K562 (cell line): ENCODE measurements around the gene PGF. TPM values are rescaled to one million over a fixed set of nuclear protein-coding genes. Genes with fewer than 3 reads are reported as not detected.

Source experiments
- ATAC-seq: fragments of 200-7000 bp; cut with Tn5 transposase; 3 replicates; pipeline ENCODE4 v1.9.1; 2020; ENCODE audit warnings: moderate library complexity
- BruUV-seq: library from RNA; stranded (reverse); fragments of 400-500 nt; replicated peaks from 2 replicates; lab custom pipeline; 2021; lab: Mats Ljungman, UMichigan
- CTCF ChIA-PET: fragments of 300-600 bp; formaldehyde crosslinking; extraction: SDS; loops from one replicate; lab custom pipeline; 2021; ENCODE audit warnings: low intra/inter-chr PET ratio; lab: Yijun Ruan, JAX
- POLR2A ChIA-PET: fragments of 300-600, 350-650 bp; sonication (Branson Sonifier 250); formaldehyde crosslinking; extraction: SDS; loops from one replicate; lab custom pipeline; 2021; ENCODE audit warnings: antibody characterized with exemption, inconsistent platforms; lab: Yijun Ruan, JAX
- DNase-seq, 4 experiments: peaks; one replicate each; pipeline versions ENCODE4 v3.0.0 to v3.0.0-alpha.2; 2011 to 2018; ENCODE audit warnings: low spot score in 3 of 4, mixed read lengths in 3 of 4; ENCODE audit errors: extremely low read depth in 1 of 4
- FAIRE-seq: peaks from 2 replicates; lab custom pipeline; 2011; peaks lifted over from hg19 to GRCh38; lab: Jason Lieb, UNC
- H2AFZ ChIP-seq: 2 replicates; pipeline ENCODE4 v1.6.0; 2011; ENCODE audit warnings: low read depth, low read length, control low read depth, inconsistent platforms
- H3K27ac ChIP-seq: fragments of 200-600 bp; 3 replicates; pipeline ENCODE4 v1.8.0; 2011; ENCODE audit warnings: low read depth, mild to moderate bottlenecking, control low read depth, inconsistent platforms, low read length, moderate library complexity, mixed read lengths; ENCODE audit errors: extremely low read depth
- H3K27me3 ChIP-seq, 2 experiments: fragments of 300-600 bp in 1 of 2; 2 replicates in 1 of 2; 3 replicates in 1 of 2; pipeline versions ENCODE4 v1.6.0 to v1.8.0; 2011; ENCODE audit warnings: inconsistent platforms in 2 of 2, low read length in 2 of 2, mild to moderate bottlenecking in 1 of 2, mixed read lengths in 1 of 2, moderate library complexity in 1 of 2; ENCODE audit not compliant: control insufficient read depth in 2 of 2, insufficient read depth in 2 of 2
- H3K36me3 ChIP-seq: fragments of 300-600 bp; 3 replicates; pipeline ENCODE4 v1.8.0; 2011; ENCODE audit warnings: mild to moderate bottlenecking, low read length, inconsistent platforms; ENCODE audit not compliant: control insufficient read depth, insufficient read depth
- H3K4me1 ChIP-seq, 2 experiments: fragments of 200-600 bp in 1 of 2; replicated peaks in 1 of 2; 2 replicates in 1 of 2; 3 replicates in 1 of 2; pipeline versions ENCODE4 v1.5.1 to v1.8.0; 2011; ENCODE audit warnings: inconsistent platforms in 2 of 2, low read length in 2 of 2, mild to moderate bottlenecking in 1 of 2, mixed read lengths in 1 of 2, moderate library complexity in 1 of 2; ENCODE audit not compliant: control insufficient read depth in 2 of 2, insufficient read depth in 2 of 2
- H3K4me2 ChIP-seq: 2 replicates; pipeline ENCODE4 v1.6.1; 2011; ENCODE audit warnings: low read length, control low read depth, inconsistent platforms, mixed read lengths; ENCODE audit not compliant: insufficient read depth
- H3K4me3 ChIP-seq: fragments of 200-600 bp; sonication (generic), shearing (Covaris generic); 2 replicates; pipeline ENCODE4 v1.5.1; 2016; ENCODE audit warnings: control low read depth, inconsistent platforms
- H3K79me2 ChIP-seq: fragments of 200-600 bp; 3 replicates; pipeline ENCODE4 v1.8.0; 2011; ENCODE audit warnings: low read length, inconsistent platforms; ENCODE audit not compliant: control insufficient read depth, insufficient read depth
- H3K9ac ChIP-seq, 2 experiments: 2 replicates each; pipeline versions ENCODE4 v1.6.0 to v1.6.1; 2011; ENCODE audit warnings: low read depth in 2 of 2, low read length in 2 of 2, control low read depth in 1 of 2, inconsistent platforms in 1 of 2, mild to moderate bottlenecking in 1 of 2, mixed read lengths in 1 of 2; ENCODE audit not compliant: insufficient read depth in 1 of 2
- H3K9me1 ChIP-seq: one replicate; pipeline ENCODE4 v1.6.0; 2011; ENCODE audit warnings: inconsistent platforms, mild to moderate bottlenecking, low read length, moderate library complexity; ENCODE audit not compliant: control insufficient read depth, insufficient read depth
- H3K9me3 ChIP-seq: replicated peaks from 2 replicates; pipeline ENCODE4 v1.5.1; 2011; ENCODE audit warnings: low read depth, low read length, inconsistent platforms; ENCODE audit not compliant: control insufficient read depth, insufficient read depth
- H4K20me1 ChIP-seq: replicated peaks from 2 replicates; pipeline ENCODE4 v1.6.1; 2011; ENCODE audit warnings: low read length, inconsistent platforms, mixed read lengths; ENCODE audit not compliant: control insufficient read depth, insufficient read depth
- BHLHE40 ChIP-seq: IDR thresholded peaks from 2 replicates; pipeline ENCODE4 v1.6.1; 2011; ENCODE audit warnings: low read length, improper control_type of control experiment
- HNRNPK ChIP-seq: fragments of 200-400 bp; formaldehyde crosslinking; IDR thresholded peaks from one replicate; pipeline ENCODE4 v1.6.1; 2018; ENCODE audit warnings: mild to moderate bottlenecking, low read depth, low read length; ENCODE audit not compliant: poor library complexity, severe bottlenecking
- KLF10 ChIP-seq: fragments of 250-450 bp; sonication (Bioruptor Pico); IDR thresholded peaks from 2 replicates; pipeline ENCODE4 v1.6.1; 2021; ENCODE audit warnings: matching md5 sums
- SMAD3 ChIP-seq: fragments of 450-650 bp; formaldehyde crosslinking; conservative IDR thresholded peaks from 2 replicates; pipeline ENCODE4 v1.4.0; 2020; ENCODE audit warnings: mild to moderate bottlenecking
- WGBS: fragments of 100-300 bp; shearing (Covaris generic); methylation state at CpG from one replicate; pipeline ENCODE4 v1.1.6; 2016; ENCODE audit warnings: low coverage, mixed read lengths; ENCODE audit not compliant: insufficient coverage; ENCODE audit errors: missing lambda C conversion rate; 5-methylcytosine and 5-hydroxymethylcytosine counted together
- in situ Hi-C: fragments of 300-500 bp; cut with MboI; formaldehyde crosslinking; loops from 4 replicates; pipeline ENCODE4 v1.15.0; 2018; ENCODE audit warnings: inconsistent platforms, mixed read lengths
- intact Hi-C: fragments of 100-400 bp; cut with micrococcal nuclease; formaldehyde crosslinking; loops from 2 replicates; pipeline ENCODE4 v1.14.2; 2022
- polyA plus RNA-seq, 8 experiments: library from polyadenylated mRNA; depleted of rRNA in 4 of 8; stranded (reverse) in 5 of 8; unstranded in 3 of 8; fragments of >200 nt; fragmentation: Nextera tagmentation in 2 of 8; fragmentation: Illumina TruSeq in 1 of 8; extraction: Ambion mirVana in 2 of 8; extraction: Trizol in 1 of 8; gene quantifications; 2 replicates each; pipeline versions ENCODE4 v1.2.1 to v1.2.3, GENCODE V29; 2011 to 2014; ENCODE audit warnings: inconsistent platforms in 1 of 8, missing spikeins in 1 of 8
- total RNA-seq, 7 experiments: library from RNA; depleted of rRNA in 6 of 7; stranded (reverse); fragments of >200 nt in 6 of 7; fragmentation: Illumina TruSeq in 2 of 7; extraction: Trizol in 2 of 7; gene quantifications; 2 replicates each; pipeline versions ENCODE4 v1.2.1 to v1.2.3, GENCODE V29; 2011 to 2021; ENCODE audit warnings: low replicate concordance in 1 of 7
- TF ChIP-seq, protein P1 (sequence below), 2 experiments: fragments of 450-650 bp in 1 of 2; sonication (generic) in 1 of 2; formaldehyde crosslinking; conservative IDR thresholded peaks; 2 replicates each; pipeline versions ENCODE4 v1.4.0 to v1.8.1; 2020 to 2022; ENCODE audit warnings: mild to moderate bottlenecking in 1 of 2, missing genetic modification reagents in 1 of 2
- TF ChIP-seq, protein P2 (sequence below), 2 experiments: fragments of 450-650 bp; formaldehyde crosslinking in 1 of 2; IDR thresholded peaks; 2 replicates each; pipeline versions ENCODE4 v1.4.0 to v1.6.1; 2014 to 2020; ENCODE audit warnings: mild to moderate bottlenecking in 2 of 2, borderline replicate concordance in 1 of 2, low read depth in 1 of 2
- TF ChIP-seq, protein P3 (sequence below): sonication (generic); formaldehyde crosslinking; IDR thresholded peaks from 2 replicates; pipeline ENCODE4 v1.9.0; 2022; ENCODE audit warnings: mild to moderate bottlenecking, missing genetic modification reagents
- TF ChIP-seq, protein P4 (sequence below): fragments of 250-450 bp; sonication (Bioruptor Pico); IDR thresholded peaks from 2 replicates; pipeline ENCODE4 v1.4.0; 2020; ENCODE audit warnings: mild to moderate bottlenecking

Gene PGF
- total and polyA plus RNA-seq, 9 of the 15 experiments (the other 6 are each of a cell fraction or from before 2014, with no cell fraction given), result 0.04 to 0.44 (median 0.18) TPM

DNA sequence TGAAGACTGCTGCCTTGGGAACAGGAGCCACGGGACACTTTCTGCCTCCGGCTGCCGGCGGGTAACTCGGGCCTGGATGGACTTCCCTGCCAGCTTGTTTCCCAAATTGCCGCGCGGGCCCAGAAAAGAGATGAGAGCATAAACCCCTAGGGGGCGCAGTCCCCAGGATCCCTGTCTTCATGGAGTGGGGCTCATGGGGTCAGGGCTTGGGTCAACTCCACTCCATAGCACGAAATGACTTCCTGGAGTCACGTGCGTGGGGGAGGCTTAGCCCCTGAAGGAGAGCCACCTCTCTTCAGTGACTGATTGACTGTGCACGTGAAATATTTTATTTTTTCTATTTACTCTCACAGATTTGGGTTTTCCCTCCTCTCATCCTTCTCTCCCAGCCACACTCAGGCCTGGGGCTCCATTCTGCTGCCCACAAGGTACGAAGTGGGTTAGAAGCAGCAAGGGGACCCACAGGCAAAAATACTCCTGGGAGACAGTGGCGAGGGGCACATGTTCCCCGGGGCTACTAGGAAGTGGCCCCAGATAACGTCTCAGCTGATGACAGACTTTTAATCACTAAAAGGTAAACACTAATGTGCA lies 10.0 kb downstream of the PGF start:
- BruUV-seq, result no TSS peak
- Histone ChIP-seq H3K27me3 (no peaks in the 10 kb centered on the region), H3K4me2 (peak overlapping the region; percentile 40; the same call in 1 of the 2 replicates), H3K79me2 (no peaks in the 10 kb centered on the region), H3K9me3 (no peaks in the 10 kb centered on the region), H3K9me1 (peaks cover 2% of the 10 kb centered on the region), H3K27ac (peak overlapping the region; percentile 21; the same call in 2 of the 3 replicates), H3K4me3 (no peak overlapping the region), H3K4me1 (peaks cover 16 to 47% of the 10 kb centered on the region in 2 experiments; a peak in 4 of 5 replicates), H4K20me1 (no peaks in the 10 kb centered on the region), H3K9ac (0 out of 4 replicates have a peak overlapping the region, but pooled peaks of 1 of the 2 experiments have one; percentile 4), H3K36me3 (no peaks in the 10 kb centered on the region), H2AFZ (peak overlapping the region; percentile 72)
- DNase-seq, result peak; percentile 66 to 83 (median 72)
- in situ Hi-C loops, result no loop called here
- intact Hi-C loops, result loop anchor here (1.0 to 10.0 kb wide), 3 partner anchors 57 to 359 kb away; partner anchors contain the start of gene EIF2B2
- ChIA-PET POLR2A (interaction anchor here (0.6 kb wide), 1 partner anchor 34 kb away, joined by 3 read pairs; no protein-coding TSS in a partner anchor), CTCF (interaction anchor here (3.7 kb wide), 1 partner anchor 143 kb away, joined by 21 read pairs; no protein-coding TSS in a partner anchor)
- WGBS, result 16% methylated on average over 15 of the region's 17 CpGs
- ATAC-seq, result peak; percentile 70
- FAIRE-seq, result peak; percentile 71
- TF ChIP-seq, protein P1, sequence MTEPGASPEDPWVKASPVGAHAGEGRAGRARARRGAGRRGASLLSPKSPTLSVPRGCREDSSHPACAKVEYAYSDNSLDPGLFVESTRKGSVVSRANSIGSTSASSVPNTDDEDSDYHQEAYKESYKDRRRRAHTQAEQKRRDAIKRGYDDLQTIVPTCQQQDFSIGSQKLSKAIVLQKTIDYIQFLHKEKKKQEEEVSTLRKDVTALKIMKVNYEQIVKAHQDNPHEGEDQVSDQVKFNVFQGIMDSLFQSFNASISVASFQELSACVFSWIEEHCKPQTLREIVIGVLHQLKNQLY (CRISPR knock-in tag; conservative IDR thresholded peaks at IDR 0.05), result no peak
- TF ChIP-seq, protein P2, sequence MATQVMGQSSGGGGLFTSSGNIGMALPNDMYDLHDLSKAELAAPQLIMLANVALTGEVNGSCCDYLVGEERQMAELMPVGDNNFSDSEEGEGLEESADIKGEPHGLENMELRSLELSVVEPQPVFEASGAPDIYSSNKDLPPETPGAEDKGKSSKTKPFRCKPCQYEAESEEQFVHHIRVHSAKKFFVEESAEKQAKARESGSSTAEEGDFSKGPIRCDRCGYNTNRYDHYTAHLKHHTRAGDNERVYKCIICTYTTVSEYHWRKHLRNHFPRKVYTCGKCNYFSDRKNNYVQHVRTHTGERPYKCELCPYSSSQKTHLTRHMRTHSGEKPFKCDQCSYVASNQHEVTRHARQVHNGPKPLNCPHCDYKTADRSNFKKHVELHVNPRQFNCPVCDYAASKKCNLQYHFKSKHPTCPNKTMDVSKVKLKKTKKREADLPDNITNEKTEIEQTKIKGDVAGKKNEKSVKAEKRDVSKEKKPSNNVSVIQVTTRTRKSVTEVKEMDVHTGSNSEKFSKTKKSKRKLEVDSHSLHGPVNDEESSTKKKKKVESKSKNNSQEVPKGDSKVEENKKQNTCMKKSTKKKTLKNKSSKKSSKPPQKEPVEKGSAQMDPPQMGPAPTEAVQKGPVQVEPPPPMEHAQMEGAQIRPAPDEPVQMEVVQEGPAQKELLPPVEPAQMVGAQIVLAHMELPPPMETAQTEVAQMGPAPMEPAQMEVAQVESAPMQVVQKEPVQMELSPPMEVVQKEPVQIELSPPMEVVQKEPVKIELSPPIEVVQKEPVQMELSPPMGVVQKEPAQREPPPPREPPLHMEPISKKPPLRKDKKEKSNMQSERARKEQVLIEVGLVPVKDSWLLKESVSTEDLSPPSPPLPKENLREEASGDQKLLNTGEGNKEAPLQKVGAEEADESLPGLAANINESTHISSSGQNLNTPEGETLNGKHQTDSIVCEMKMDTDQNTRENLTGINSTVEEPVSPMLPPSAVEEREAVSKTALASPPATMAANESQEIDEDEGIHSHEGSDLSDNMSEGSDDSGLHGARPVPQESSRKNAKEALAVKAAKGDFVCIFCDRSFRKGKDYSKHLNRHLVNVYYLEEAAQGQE (IDR thresholded peaks at IDR 0.05; ENCODE audit: borderline replicate concordance), result peak; percentile 19; the same call in 1 of the 2 replicates
- TF ChIP-seq, protein P2 (CRISPR knock-in tag; IDR thresholded peaks at IDR 0.05; ENCODE audit: low read depth), result no peak
- TF ChIP-seq BHLHE40, result peak; percentile 87
- TF ChIP-seq HNRNPK, result no peak
- TF ChIP-seq, protein P3, sequence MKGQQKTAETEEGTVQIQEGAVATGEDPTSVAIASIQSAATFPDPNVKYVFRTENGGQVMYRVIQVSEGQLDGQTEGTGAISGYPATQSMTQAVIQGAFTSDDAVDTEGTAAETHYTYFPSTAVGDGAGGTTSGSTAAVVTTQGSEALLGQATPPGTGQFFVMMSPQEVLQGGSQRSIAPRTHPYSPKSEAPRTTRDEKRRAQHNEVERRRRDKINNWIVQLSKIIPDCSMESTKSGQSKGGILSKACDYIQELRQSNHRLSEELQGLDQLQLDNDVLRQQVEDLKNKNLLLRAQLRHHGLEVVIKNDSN (CRISPR knock-in tag), result peak; percentile 57; the same call in 1 of the 2 replicates
- no peak for TF ChIP-seq KLF10 (CRISPR knock-in tag)
- TF ChIP-seq, protein P4, sequence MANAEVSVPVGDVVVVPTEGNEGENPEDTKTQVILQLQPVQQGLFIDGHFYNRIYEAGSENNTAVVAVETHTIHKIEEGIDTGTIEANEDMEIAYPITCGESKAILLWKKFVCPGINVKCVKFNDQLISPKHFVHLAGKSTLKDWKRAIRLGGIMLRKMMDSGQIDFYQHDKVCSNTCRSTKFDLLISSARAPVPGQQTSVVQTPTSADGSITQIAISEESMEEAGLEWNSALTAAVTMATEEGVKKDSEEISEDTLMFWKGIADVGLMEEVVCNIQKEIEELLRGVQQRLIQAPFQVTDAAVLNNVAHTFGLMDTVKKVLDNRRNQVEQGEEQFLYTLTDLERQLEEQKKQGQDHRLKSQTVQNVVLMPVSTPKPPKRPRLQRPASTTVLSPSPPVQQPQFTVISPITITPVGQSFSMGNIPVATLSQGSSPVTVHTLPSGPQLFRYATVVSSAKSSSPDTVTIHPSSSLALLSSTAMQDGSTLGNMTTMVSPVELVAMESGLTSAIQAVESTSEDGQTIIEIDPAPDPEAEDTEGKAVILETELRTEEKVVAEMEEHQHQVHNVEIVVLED (CRISPR knock-in tag), result no peak
- TF ChIP-seq SMAD3 (CRISPR knock-in tag), result no peak
